HEK293 (cell line): Measurements from ENCODE around the gene GPALPP1.

Experiments
- CTCF ChIA-PET: fragments of 350-600 bp; formaldehyde crosslinking; extraction: SDS; loops from one replicate; lab custom pipeline; 2021; ENCODE audit warnings: antibody characterized with exemption; lab: Yijun Ruan, JAX
- POLR2A ChIA-PET: fragments of 300-600 bp; formaldehyde crosslinking; extraction: SDS; loops from one replicate; lab custom pipeline; 2020; ENCODE audit warnings: antibody characterized with exemption, inconsistent platforms; lab: Yijun Ruan, JAX
- H3K27ac ChIP-seq: fragments of 200-500 bp; sonication (Bioruptor generic); 2 replicates; pipeline ENCODE4 v1.5.1; 2014; ENCODE audit warnings: low read depth, low read length, control low read depth, inconsistent platforms; ENCODE audit errors: extremely low read depth
- H3K36me3 ChIP-seq, 2 experiments: fragments of 200-500 bp in 1 of 2; sonication (Bioruptor generic) in 1 of 2; 1 replicate in 1 of 2; 2 replicates in 1 of 2; pipeline ENCODE4 v1.5.1; 2014 to 2017; ENCODE audit warnings: inconsistent platforms in 2 of 2, low read length in 2 of 2; ENCODE audit not compliant: control insufficient read depth in 2 of 2, insufficient read depth in 1 of 2
- H3K4me1 ChIP-seq: fragments of 200-500 bp; sonication (Bioruptor generic); 2 replicates; pipeline ENCODE4 v1.5.1; 2014; ENCODE audit warnings: mild to moderate bottlenecking, low read length, inconsistent platforms; ENCODE audit not compliant: control insufficient read depth, insufficient read depth
- H3K4me3 ChIP-seq: 2 replicates; pipeline ENCODE4 v1.5.1; 2011; ENCODE audit warnings: low read depth, mild to moderate bottlenecking, control low read depth, low read length, moderate library complexity
- H3K9me3 ChIP-seq: fragments of 200-500 bp; sonication (Bioruptor generic); 2 replicates; pipeline ENCODE4 v1.5.1; 2014; ENCODE audit warnings: low read depth, low read length, inconsistent platforms; ENCODE audit not compliant: control insufficient read depth, insufficient read depth
- EGR2 ChIP-seq: fragments of 450-650 bp; formaldehyde crosslinking; IDR thresholded peaks from 2 replicates; pipeline ENCODE4 v1.5.1; 2016; ENCODE audit warnings: low read depth, missing biosample characterization, missing genetic modification characterization
- GLIS2 ChIP-seq: fragments of 450-650 bp; formaldehyde crosslinking; IDR thresholded peaks from 2 replicates; pipeline ENCODE4 v1.5.1; 2016; ENCODE audit warnings: missing biosample characterization, missing genetic modification characterization
- KLF1 ChIP-seq: fragments of 450-650 bp; formaldehyde crosslinking; IDR thresholded peaks from 2 replicates; pipeline ENCODE4 v1.5.1; 2016; ENCODE audit warnings: missing biosample characterization, missing genetic modification characterization
- SCRT2 ChIP-seq: fragments of 450-650 bp; formaldehyde crosslinking; IDR thresholded peaks from 2 replicates; pipeline ENCODE4 v1.5.1; 2016; ENCODE audit warnings: missing biosample characterization, missing genetic modification characterization
- YY1 ChIP-seq: fragments of 450-650 bp; formaldehyde crosslinking; IDR thresholded peaks from 2 replicates; pipeline ENCODE4 v1.5.1; 2018; ENCODE audit warnings: missing biosample characterization, missing genetic modification characterization
- ZEB2 ChIP-seq: fragments of 450-650 bp; formaldehyde crosslinking; IDR thresholded peaks from 2 replicates; pipeline ENCODE4 v1.5.1; 2016; ENCODE audit warnings: missing biosample characterization, missing genetic modification characterization
- ZNF24 ChIP-seq: fragments of 450-650 bp; formaldehyde crosslinking; IDR thresholded peaks from 2 replicates; pipeline ENCODE4 v1.5.1; 2016; ENCODE audit warnings: missing biosample characterization, missing genetic modification characterization
- ZNF366 ChIP-seq: fragments of 450-650 bp; formaldehyde crosslinking; conservative IDR thresholded peaks from 2 replicates; pipeline ENCODE4 v1.5.1; 2016; ENCODE audit warnings: missing biosample characterization, missing genetic modification characterization
- ZNF501 ChIP-seq: fragments of 450-650 bp; formaldehyde crosslinking; IDR thresholded peaks from 2 replicates; pipeline ENCODE4 v1.5.1; 2016; ENCODE audit warnings: missing biosample characterization, missing genetic modification characterization
- ZNF555 ChIP-seq: fragments of 450-650 bp; formaldehyde crosslinking; conservative IDR thresholded peaks from 2 replicates; pipeline ENCODE4 v1.5.1; 2017; ENCODE audit warnings: missing biosample characterization, mild to moderate bottlenecking, missing genetic modification characterization, inconsistent platforms
- ZNF560 ChIP-seq: fragments of 450-650 bp; formaldehyde crosslinking; IDR thresholded peaks from 2 replicates; pipeline ENCODE4 v1.5.1; 2017; ENCODE audit warnings: missing biosample characterization, missing genetic modification characterization, borderline replicate concordance
- ZNF626 ChIP-seq: fragments of 450-650 bp; sonication (Bioruptor Pico); formaldehyde crosslinking; IDR thresholded peaks from 2 replicates; pipeline ENCODE4 v1.5.1; 2018; ENCODE audit warnings: missing biosample characterization, missing genetic modification characterization, inconsistent platforms
- ZSCAN16 ChIP-seq: fragments of 450-650 bp; formaldehyde crosslinking; IDR thresholded peaks from 2 replicates; pipeline ENCODE4 v1.5.1; 2016; ENCODE audit warnings: missing biosample characterization, missing genetic modification characterization
- TF ChIP-seq, protein P1 (sequence below): sonication (generic); formaldehyde crosslinking; IDR thresholded peaks from 2 replicates; pipeline ENCODE4 v1.8.1; 2022; ENCODE audit warnings: mild to moderate bottlenecking, moderate library complexity, missing genetic modification reagents
- TF ChIP-seq, protein P2 (sequence below): fragments of 450-650 bp; formaldehyde crosslinking; IDR thresholded peaks from 2 replicates; pipeline ENCODE4 v1.5.1; 2016; ENCODE audit warnings: missing biosample characterization, missing genetic modification characterization
- TF ChIP-seq, protein P3 (sequence below): fragments of 450-650 bp; IDR thresholded peaks from 2 replicates; pipeline ENCODE4 v1.5.1; 2018; ENCODE audit warnings: missing biosample characterization, mild to moderate bottlenecking, missing genetic modification characterization
- TF ChIP-seq, protein P4 (sequence below): fragments of 450-650 bp; formaldehyde crosslinking; IDR thresholded peaks from 2 replicates; pipeline ENCODE4 v1.5.1; 2016; ENCODE audit warnings: missing biosample characterization, missing genetic modification characterization
- TF ChIP-seq, protein P5 (sequence below): fragments of 450-650 bp; formaldehyde crosslinking; conservative IDR thresholded peaks from 2 replicates; pipeline ENCODE4 v1.5.1; 2016; ENCODE audit warnings: low read depth, missing biosample characterization, missing genetic modification characterization
- TF ChIP-seq, protein P6 (sequence below): fragments of 450-650 bp; formaldehyde crosslinking; IDR thresholded peaks from 2 replicates; pipeline ENCODE4 v1.5.1; 2016; ENCODE audit warnings: missing biosample characterization, missing genetic modification characterization

GPALPP1 gene, protein sequence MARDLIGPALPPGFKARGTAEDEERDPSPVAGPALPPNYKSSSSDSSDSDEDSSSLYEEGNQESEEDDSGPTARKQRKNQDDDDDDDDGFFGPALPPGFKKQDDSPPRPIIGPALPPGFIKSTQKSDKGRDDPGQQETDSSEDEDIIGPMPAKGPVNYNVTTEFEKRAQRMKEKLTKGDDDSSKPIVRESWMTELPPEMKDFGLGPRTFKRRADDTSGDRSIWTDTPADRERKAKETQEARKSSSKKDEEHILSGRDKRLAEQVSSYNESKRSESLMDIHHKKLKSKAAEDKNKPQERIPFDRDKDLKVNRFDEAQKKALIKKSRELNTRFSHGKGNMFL

DNA sequence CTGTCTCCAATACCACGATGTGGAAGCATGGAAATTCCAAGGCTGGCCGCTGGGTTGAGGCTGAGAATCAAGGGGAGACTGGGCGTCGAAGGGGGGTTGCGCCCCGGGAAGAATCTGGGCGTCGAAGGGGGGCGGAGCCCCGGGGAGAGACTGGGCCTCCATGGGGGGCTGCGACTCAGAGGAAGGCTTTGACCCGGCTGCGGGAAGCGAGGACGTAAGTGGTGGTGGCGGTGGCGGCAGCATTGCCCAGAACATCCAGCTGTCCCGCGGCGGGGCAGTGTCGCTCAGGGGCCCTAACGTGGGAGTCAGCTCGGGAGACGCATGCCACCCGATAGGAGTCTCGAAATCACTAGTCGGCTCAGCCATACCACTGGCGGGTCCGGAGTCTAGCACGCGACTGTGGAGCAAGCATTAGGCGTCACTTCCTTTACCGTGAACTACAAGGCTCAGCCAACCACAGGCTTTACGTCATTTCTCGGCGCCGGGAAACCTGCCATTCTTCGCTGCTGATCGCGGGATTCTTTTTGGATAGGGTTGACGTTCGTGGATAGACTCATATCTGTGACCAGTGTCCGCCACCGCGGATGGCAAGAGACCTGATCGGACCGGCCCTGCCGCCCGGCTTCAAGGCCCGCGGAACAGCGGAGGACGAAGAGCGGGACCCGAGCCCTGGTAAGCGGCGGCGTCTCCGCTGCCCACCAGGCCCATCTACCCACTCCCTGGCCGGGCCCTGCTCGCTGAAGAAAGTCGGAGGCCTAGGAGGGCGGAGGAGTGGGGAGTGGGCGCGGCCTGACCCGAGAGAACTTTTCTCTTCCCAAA, at the start of gene GPALPP1, which contains the start of gene NUFIP1:
Gene GPALPP1, plus strand, starts transcription at position 468 of the 819 bp plus-strand sequence. Its CDS starts 117 bp downstream, at position 585.
Gene NUFIP1, minus strand, starts transcription at position 401 of the 819 bp plus-strand sequence. Its CDS starts 35 bp downstream, at position 366.
- ChIA-PET POLR2A (interaction anchor here (0.7 kb wide), 1 partner anchor 304 kb away, joined by 3 read pairs; no protein-coding TSS in a partner anchor), CTCF (no interaction called here)
- Histone ChIP-seq H3K36me3 (peaks cover 0 to 9% of the 10 kb centered on the region in 2 experiments; a peak in 2 of 3 replicates), H3K4me3 (peak within 1 kb of the TSS; percentile 90), H3K4me1 (peaks cover 3% of the 10 kb centered on the region; the same call in 1 of the 2 replicates), H3K9me3 (no peaks in the 10 kb centered on the region), H3K27ac (peak within 1 kb of the TSS; percentile 5; the same call in 1 of the 2 replicates)
- peak; percentile 27; the same call in 1 of the 2 replicates for TF ChIP-seq ZNF366 (tag by site-specific recombination)
- TF ChIP-seq ZNF501 (tag by site-specific recombination): peak; percentile 77; the same call in 1 of the 2 replicates
- TF ChIP-seq, protein P1, sequence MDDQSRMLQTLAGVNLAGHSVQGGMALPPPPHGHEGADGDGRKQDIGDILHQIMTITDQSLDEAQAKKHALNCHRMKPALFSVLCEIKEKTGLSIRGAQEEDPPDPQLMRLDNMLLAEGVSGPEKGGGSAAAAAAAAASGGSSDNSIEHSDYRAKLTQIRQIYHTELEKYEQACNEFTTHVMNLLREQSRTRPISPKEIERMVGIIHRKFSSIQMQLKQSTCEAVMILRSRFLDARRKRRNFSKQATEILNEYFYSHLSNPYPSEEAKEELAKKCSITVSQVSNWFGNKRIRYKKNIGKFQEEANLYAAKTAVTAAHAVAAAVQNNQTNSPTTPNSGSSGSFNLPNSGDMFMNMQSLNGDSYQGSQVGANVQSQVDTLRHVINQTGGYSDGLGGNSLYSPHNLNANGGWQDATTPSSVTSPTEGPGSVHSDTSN (CRISPR knock-in tag): peak; percentile 81
- TF ChIP-seq, protein P2, sequence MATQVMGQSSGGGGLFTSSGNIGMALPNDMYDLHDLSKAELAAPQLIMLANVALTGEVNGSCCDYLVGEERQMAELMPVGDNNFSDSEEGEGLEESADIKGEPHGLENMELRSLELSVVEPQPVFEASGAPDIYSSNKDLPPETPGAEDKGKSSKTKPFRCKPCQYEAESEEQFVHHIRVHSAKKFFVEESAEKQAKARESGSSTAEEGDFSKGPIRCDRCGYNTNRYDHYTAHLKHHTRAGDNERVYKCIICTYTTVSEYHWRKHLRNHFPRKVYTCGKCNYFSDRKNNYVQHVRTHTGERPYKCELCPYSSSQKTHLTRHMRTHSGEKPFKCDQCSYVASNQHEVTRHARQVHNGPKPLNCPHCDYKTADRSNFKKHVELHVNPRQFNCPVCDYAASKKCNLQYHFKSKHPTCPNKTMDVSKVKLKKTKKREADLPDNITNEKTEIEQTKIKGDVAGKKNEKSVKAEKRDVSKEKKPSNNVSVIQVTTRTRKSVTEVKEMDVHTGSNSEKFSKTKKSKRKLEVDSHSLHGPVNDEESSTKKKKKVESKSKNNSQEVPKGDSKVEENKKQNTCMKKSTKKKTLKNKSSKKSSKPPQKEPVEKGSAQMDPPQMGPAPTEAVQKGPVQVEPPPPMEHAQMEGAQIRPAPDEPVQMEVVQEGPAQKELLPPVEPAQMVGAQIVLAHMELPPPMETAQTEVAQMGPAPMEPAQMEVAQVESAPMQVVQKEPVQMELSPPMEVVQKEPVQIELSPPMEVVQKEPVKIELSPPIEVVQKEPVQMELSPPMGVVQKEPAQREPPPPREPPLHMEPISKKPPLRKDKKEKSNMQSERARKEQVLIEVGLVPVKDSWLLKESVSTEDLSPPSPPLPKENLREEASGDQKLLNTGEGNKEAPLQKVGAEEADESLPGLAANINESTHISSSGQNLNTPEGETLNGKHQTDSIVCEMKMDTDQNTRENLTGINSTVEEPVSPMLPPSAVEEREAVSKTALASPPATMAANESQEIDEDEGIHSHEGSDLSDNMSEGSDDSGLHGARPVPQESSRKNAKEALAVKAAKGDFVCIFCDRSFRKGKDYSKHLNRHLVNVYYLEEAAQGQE (tag by site-specific recombination): no peak
- TF ChIP-seq EGR2 (tag by site-specific recombination): peak; percentile 82
- no peak for TF ChIP-seq SCRT2 (tag by site-specific recombination)
- peak; percentile 65 for TF ChIP-seq ZEB2 (tag by site-specific recombination)
- peak; percentile 86 for TF ChIP-seq YY1 (tag by site-specific recombination)
- TF ChIP-seq ZNF24 (tag by site-specific recombination): peak; percentile 63
- TF ChIP-seq, protein P3, sequence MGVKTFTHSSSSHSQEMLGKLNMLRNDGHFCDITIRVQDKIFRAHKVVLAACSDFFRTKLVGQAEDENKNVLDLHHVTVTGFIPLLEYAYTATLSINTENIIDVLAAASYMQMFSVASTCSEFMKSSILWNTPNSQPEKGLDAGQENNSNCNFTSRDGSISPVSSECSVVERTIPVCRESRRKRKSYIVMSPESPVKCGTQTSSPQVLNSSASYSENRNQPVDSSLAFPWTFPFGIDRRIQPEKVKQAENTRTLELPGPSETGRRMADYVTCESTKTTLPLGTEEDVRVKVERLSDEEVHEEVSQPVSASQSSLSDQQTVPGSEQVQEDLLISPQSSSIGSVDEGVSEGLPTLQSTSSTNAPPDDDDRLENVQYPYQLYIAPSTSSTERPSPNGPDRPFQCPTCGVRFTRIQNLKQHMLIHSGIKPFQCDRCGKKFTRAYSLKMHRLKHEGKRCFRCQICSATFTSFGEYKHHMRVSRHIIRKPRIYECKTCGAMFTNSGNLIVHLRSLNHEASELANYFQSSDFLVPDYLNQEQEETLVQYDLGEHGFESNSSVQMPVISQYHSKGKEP (tag by site-specific recombination): no peak
- 0 out of 2 replicates have a peak, but pooled peaks have one; percentile 27 for TF ChIP-seq KLF1 (tag by site-specific recombination)
- no peak for TF ChIP-seq ZNF626 (tag by site-specific recombination)
- TF ChIP-seq, protein P4, sequence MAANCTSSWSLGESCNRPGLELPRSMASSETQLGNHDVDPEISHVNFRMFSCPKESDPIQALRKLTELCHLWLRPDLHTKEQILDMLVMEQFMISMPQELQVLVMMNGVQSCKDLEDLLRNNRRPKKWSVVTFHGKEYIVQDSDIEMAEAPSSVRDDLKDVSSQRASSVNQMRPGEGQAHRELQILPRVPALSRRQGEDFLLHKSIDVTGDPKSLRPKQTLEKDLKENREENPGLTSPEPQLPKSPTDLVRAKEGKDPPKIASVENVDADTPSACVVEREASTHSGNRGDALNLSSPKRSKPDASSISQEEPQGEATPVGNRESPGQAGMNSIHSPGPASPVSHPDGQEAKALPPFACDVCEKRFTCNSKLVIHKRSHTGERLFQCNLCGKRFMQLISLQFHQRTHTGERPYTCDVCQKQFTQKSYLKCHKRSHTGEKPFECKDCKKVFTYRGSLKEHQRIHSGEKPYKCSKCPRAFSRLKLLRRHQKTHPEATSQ (tag by site-specific recombination): no peak
- TF ChIP-seq, protein P5, sequence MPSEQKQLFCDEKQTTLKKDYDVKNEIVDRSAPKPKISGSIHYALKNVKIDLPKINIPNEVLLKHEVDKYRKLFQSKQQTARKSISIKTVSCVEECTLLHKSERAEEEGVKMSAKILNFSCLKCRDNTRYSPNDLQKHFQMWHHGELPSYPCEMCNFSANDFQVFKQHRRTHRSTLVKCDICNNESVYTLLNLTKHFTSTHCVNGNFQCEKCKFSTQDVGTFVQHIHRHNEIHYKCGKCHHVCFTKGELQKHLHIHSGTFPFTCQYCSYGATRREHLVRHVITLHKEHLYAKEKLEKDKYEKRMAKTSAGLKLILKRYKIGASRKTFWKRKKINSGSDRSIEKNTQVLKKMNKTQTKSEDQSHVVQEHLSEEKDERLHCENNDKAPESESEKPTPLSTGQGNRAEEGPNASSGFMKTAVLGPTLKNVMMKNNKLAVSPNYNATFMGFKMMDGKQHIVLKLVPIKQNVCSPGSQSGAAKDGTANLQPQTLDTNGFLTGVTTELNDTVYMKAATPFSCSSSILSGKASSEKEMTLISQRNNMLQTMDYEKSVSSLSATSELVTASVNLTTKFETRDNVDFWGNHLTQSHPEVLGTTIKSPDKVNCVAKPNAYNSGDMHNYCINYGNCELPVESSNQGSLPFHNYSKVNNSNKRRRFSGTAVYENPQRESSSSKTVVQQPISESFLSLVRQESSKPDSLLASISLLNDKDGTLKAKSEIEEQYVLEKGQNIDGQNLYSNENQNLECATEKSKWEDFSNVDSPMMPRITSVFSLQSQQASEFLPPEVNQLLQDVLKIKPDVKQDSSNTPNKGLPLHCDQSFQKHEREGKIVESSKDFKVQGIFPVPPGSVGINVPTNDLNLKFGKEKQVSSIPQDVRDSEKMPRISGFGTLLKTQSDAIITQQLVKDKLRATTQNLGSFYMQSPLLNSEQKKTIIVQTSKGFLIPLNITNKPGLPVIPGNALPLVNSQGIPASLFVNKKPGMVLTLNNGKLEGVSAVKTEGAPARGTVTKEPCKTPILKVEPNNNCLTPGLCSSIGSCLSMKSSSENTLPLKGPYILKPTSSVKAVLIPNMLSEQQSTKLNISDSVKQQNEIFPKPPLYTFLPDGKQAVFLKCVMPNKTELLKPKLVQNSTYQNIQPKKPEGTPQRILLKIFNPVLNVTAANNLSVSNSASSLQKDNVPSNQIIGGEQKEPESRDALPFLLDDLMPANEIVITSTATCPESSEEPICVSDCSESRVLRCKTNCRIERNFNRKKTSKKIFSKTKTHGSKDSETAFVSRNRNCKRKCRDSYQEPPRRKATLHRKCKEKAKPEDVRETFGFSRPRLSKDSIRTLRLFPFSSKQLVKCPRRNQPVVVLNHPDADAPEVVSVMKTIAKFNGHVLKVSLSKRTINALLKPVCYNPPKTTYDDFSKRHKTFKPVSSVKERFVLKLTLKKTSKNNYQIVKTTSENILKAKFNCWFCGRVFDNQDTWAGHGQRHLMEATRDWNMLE (tag by site-specific recombination): 0 out of 2 replicates have a peak, but pooled peaks have one; percentile 58
- peak; percentile 84; the same call in 1 of the 2 replicates for TF ChIP-seq ZSCAN16 (tag by site-specific recombination)
- TF ChIP-seq, protein P6, sequence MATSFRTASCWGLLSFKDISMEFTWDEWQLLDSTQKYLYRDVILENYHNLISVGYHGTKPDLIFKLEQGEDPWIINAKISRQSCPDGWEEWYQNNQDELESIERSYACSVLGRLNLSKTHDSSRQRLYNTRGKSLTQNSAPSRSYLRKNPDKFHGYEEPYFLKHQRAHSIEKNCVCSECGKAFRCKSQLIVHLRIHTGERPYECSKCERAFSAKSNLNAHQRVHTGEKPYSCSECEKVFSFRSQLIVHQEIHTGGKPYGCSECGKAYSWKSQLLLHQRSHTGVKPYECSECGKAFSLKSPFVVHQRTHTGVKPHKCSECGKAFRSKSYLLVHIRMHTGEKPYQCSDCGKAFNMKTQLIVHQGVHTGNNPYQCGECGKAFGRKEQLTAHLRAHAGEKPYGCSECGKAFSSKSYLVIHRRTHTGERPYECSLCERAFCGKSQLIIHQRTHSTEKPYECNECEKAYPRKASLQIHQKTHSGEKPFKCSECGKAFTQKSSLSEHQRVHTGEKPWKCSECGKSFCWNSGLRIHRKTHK: no peak
- no peak for TF ChIP-seq ZNF560 (tag by site-specific recombination)
- no peak for TF ChIP-seq ZNF555 (tag by site-specific recombination)
- TF ChIP-seq GLIS2 (tag by site-specific recombination): peak; percentile 95
